IMR-90 (cell line): ENCODE results near the gene MAK.
"Not testable (repeated sequence)": the region's sequence is repeated elsewhere in the genome, so short reads cannot be mapped to it uniquely, and the experiment has no call there.

Source experiments
- BHLHE40 ChIP-seq: fragments of 150-350 bp; IDR thresholded peaks from 2 replicates; pipeline ENCODE4 v1.6.1; 2016; ENCODE audit warnings: mild to moderate bottlenecking, low read depth, low read length
- CEBPB ChIP-seq: IDR thresholded peaks from 2 replicates; pipeline ENCODE4 v1.6.1; 2012; ENCODE audit warnings: low read depth, low read length, improper control_type of control experiment
- CHD1 ChIP-seq: IDR thresholded peaks from 2 replicates; pipeline ENCODE4 v1.6.1; 2012; ENCODE audit warnings: low read depth, low read length, improper control_type of control experiment
- FOS ChIP-seq: fragments of 150-350 bp; IDR thresholded peaks from 2 replicates; pipeline ENCODE4 v1.6.1; 2016; ENCODE audit warnings: low read depth, low read length
- MAFK ChIP-seq: IDR thresholded peaks from 2 replicates; pipeline ENCODE4 v1.6.1; 2012; ENCODE audit warnings: low read depth, low read length, improper control_type of control experiment
- POLR2A ChIP-seq: IDR thresholded peaks from 2 replicates; pipeline ENCODE4 v1.6.1; 2012; ENCODE audit warnings: mild to moderate bottlenecking, low read depth, low read length
- RAD21 ChIP-seq: IDR thresholded peaks from 2 replicates; pipeline ENCODE4 v1.6.1; 2012; ENCODE audit warnings: low read length, improper control_type of control experiment
- RCOR1 ChIP-seq: IDR thresholded peaks from 2 replicates; pipeline ENCODE4 v1.6.1; 2012; ENCODE audit warnings: mild to moderate bottlenecking, low read length, improper control_type of control experiment; ENCODE audit not compliant: insufficient replicate concordance
- RFX5 ChIP-seq: IDR thresholded peaks from 2 replicates; pipeline ENCODE4 v1.8.0; 2012; ENCODE audit warnings: low read depth, mild to moderate bottlenecking, low read length, moderate library complexity
- SMC3 ChIP-seq: fragments of 150-350 bp; IDR thresholded peaks from 2 replicates; pipeline ENCODE4 v1.6.1; 2016; ENCODE audit warnings: low read depth, mild to moderate bottlenecking, antibody characterized with exemption, low read length, moderate library complexity
- TF ChIP-seq, protein P1 (sequence below): conservative IDR thresholded peaks from 2 replicates; pipeline ENCODE4 v1.5.1; 2012; ENCODE audit warnings: mild to moderate bottlenecking, low read depth, low read length, improper control_type of control experiment
- TF ChIP-seq, protein P2 (sequence below): fragments of 150-350 bp; IDR thresholded peaks from 2 replicates; pipeline ENCODE4 v1.6.1; 2016; ENCODE audit warnings: low read depth, mild to moderate bottlenecking, low read length, moderate library complexity, borderline replicate concordance
- TF ChIP-seq, protein P3 (sequence below): fragments of 150-350 bp; IDR thresholded peaks from 2 replicates; pipeline ENCODE4 v1.6.1; 2017; ENCODE audit warnings: mild to moderate bottlenecking, antibody characterized with exemption, low read length, low read depth

DNA sequence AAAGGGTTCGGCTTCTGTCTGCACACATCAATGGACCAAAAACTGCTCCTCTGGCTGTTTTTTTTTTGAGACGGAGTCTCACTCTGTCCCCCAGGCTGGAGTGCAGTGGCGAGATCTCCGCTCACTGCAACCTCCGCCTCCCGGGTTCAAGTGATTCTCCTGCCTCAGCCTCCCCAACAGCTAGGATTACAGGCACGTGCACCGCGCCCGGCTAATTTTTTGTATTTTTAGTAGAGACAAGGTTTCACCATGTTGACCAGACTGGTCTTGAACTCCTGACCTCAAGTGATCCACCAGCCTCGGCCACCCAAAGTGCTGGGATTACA, 48.0 kb upstream of the MAK start:
- TF ChIP-seq CHD1, POLR2A, FOS, RFX5, CEBPB, RAD21, RCOR1, SMC3, BHLHE40, MAFK: not testable (repeated sequence)
- TF ChIP-seq, protein P1, sequence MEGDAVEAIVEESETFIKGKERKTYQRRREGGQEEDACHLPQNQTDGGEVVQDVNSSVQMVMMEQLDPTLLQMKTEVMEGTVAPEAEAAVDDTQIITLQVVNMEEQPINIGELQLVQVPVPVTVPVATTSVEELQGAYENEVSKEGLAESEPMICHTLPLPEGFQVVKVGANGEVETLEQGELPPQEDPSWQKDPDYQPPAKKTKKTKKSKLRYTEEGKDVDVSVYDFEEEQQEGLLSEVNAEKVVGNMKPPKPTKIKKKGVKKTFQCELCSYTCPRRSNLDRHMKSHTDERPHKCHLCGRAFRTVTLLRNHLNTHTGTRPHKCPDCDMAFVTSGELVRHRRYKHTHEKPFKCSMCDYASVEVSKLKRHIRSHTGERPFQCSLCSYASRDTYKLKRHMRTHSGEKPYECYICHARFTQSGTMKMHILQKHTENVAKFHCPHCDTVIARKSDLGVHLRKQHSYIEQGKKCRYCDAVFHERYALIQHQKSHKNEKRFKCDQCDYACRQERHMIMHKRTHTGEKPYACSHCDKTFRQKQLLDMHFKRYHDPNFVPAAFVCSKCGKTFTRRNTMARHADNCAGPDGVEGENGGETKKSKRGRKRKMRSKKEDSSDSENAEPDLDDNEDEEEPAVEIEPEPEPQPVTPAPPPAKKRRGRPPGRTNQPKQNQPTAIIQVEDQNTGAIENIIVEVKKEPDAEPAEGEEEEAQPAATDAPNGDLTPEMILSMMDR: not testable (repeated sequence)
- TF ChIP-seq, protein P2, sequence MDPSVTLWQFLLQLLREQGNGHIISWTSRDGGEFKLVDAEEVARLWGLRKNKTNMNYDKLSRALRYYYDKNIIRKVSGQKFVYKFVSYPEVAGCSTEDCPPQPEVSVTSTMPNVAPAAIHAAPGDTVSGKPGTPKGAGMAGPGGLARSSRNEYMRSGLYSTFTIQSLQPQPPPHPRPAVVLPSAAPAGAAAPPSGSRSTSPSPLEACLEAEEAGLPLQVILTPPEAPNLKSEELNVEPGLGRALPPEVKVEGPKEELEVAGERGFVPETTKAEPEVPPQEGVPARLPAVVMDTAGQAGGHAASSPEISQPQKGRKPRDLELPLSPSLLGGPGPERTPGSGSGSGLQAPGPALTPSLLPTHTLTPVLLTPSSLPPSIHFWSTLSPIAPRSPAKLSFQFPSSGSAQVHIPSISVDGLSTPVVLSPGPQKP: not testable (repeated sequence)
- TF ChIP-seq, protein P3, sequence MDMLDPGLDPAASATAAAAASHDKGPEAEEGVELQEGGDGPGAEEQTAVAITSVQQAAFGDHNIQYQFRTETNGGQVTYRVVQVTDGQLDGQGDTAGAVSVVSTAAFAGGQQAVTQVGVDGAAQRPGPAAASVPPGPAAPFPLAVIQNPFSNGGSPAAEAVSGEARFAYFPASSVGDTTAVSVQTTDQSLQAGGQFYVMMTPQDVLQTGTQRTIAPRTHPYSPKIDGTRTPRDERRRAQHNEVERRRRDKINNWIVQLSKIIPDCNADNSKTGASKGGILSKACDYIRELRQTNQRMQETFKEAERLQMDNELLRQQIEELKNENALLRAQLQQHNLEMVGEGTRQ: not testable (repeated sequence)
